Left hindlimb (tissue), 1 donor: ENCODE measurements around the gene STARD5.

Experiments
- DNase-seq: peaks from one replicate; pipeline ENCODE4 v3.0.0-alpha.2; 2018

The STARD5 gene

DNA sequence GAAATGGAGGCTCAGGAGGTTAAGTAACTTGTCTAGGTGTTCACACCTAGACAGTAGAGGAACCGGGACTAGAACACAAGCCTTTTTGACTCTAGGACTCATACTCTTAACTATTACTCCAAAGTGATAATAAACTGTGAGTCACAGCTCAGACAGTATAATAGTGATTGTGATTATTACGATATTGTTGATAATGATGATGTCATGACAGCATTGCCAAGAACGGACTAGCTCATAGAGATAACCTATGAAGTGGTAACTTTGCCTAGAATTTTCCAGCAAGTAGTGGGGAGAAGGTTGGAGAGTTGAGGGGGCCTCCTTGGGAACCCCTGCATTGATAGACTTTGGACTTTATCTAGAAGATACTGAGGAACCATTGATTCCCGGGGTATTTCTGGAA, 34.0 kb downstream of the STARD5 start:
- DNase-seq, result no peak

DNA sequence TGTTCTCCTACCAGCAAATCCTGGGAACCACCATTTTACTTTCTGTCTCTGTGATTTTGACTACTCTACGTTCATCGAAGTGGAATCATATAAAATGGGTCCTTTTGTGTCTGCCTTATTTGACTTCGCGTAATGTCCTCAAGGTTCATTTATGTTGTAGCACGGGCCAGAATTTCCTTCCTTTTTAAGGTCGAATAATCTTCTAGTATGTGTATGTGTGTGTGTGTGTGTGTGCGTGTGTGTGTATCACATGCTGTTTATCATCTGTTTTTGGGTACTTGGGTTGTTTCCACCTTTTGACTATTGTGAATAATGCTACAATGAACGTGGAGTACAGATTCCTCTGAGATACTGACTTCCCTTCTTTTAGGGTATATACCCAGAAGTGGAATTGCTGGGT, 35.3 kb downstream of the STARD5 start:
- DNase-seq, result no peak

DNA sequence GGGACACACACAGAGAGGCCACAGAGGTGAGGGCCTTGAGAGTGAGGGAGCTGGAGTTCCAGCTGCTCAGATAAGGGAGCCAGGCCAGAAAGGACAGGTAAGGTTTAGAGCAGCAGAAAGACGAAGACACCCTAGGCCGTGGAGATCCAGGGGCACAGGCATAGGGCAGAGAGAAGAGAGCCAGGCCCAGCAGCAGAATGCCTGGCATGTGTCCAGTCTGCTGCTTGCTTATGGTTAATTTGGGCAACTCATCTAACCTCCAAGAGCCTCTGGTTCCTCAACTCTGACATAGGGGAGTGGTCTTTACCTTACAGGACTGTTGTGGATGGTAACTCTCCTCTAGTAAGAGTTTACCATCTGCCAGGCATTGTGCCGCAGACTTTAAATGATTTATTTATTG, 35.9 kb downstream of the STARD5 start:
- no peak for DNase-seq

DNA sequence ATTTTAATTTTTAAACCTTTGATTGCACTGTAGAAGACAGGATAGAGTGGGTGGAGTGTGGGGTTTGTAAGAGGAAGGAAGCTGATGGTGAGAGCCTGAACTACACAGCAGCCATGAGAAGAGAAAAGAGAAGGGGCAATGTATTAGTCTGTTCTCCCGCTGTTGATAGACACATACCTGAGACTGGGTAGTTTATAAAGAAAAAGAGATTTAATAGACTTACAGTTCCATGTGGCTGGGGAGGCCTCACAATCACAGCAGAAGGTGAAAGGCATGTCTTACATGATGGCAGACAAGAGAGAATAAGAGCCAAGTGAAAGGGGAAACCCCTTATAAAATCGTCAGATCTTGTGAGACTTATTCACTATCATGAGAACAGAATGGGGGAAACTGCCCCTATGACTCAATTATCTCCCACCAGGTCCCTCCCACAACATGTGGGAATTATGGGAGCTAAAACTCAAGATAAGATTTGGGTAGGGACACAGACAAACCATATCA, 37.3 kb downstream of the STARD5 start:
- no peak for DNase-seq

DNA sequence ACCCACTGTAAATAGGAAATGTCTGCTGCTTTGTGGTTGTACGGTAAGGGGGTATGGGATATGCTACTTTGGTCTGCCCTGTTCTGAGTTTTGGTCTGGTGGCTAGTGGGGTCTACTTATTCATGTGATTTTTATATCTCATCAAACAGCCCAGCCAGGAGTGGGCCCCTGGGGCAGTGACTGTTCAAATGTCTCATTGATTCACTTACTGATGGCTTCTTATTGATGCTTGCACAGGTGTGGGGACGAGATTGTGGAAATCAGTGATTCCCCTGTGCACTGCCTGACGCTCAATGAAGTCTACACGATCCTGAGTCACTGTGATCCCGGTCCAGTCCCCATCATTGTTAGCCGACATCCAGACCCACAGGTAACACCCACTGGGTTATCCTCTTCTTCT, 38.5 kb downstream of the STARD5 start:
- DNase-seq, result no peak

DNA sequence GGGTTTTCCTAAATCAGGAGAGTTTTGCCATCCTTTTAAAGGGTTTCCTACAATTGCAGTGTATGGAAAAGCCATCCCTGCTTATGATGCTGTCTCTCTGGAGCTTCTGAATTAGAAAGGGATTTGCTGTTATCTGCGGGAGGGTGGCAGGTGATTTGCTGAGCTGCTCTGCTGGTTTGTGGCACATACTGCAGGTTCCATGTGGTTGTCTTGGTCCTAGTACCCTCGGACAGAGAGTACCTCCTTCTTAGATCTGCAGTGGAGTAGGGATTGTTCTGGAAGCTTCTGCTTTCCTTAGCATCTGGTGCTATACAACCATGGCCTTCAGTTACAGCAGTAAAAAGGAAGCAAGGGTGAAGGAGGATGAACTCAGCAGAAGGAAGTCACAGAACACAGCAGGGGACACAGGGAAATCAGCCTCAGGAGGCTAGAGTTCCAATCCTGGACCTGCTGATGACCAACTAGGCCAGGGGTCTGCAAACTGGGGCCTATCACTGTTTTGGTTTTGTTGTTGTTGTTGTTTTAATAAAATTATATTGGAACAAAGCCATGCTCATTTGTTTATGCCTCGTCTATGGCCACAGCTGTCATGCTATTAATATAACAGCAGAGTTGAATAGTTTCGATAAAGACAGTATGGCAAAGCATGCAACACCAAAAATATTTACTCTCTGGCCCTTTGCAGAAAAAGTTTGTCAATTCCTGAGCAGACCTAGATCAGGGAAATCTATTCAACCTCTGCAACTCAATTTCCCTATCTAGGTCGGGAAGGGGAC, 39.5 kb downstream of the STARD5 start:
- DNase-seq, result no peak

DNA sequence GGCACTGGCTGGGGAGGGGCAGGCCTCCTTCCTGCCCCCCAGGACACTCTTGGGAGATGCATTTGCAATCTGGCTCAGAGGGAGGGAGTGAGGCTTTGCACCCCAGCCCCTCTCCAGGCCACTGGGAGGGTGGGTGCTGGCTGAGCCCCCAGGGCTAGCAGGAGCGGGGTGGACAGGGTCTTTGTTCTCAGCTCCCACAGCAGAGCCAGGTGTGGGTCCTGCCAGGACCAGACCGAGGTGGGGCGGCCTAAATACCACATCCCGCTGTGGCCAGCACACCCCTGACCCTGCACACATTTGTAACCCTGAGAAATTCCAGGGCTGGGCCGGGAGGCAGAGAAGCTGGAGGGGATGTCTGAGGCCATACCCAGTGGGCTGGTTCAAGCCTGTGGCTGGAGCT, 41.0 kb downstream of the STARD5 start:
- DNase-seq, result no peak

DNA sequence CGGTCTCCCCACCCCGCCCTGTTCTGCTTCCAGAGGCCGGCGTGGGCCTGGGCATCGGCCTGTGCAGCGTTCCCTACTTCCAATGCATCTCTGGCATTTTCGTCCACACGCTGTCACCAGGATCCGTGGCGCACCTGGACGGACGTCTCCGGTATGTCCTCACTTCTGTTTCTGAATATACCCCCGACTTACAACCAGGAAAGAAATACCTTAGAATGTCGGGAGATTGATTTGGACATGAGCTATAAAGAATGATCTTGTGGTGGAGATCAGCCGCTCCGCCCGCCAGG, 41.4 kb downstream of the STARD5 start:
- DNase-seq, result no peak

DNA sequence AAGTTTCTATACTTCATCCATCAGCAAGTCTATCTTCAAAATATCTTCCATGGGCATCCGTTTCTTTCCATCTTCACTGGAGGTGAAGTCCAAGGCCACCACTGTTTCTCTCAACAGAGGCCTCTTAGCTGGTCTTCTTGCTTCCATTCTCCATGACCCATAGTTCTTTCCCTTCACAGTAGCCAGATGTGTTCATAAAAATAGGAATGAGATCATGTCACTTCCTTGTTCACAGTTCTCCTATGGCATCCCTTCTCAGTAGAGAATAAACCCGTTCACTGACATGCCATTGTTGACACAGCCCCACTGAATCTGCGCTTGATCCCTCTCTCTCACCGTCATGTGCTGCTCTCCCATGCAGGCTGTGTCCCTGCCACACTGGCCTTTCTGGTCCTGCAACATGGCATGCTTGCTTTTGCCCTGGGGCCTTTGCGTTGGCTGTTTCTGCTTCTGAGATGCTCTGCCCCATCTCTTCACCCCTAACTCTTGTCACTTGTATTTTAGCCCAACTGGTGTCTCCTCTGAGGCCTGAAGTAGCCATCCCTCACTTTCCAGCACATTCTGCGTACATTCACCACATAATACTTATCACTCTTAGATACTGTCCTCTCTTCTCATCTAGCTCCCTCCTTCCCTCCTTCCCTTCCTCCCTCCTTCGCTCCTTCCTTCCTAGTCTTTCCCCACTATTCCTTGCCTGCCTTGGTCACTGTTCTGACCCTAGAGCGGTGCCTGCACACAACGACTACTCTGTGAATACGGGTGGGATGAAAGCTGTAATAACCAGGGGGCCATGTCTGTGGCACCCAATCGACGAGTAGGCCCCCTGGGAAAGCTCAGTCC, 42.0 kb downstream of the STARD5 start:
- DNase-seq, result no peak

DNA sequence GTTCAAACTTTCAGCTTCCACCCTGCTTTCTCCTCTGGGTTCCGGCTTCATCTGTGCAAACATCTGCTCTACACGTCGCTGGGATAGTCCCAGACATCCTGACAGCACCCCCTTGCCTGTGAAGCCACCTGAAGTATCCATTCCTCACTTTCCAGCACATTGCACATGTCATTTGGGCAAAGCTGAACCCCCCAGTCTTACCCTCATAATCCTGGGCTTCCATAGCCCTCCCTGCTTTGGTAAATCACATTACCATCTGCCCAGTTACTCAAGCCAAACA, 42.5 kb downstream of the STARD5 start:
- DNase-seq, result no peak

DNA sequence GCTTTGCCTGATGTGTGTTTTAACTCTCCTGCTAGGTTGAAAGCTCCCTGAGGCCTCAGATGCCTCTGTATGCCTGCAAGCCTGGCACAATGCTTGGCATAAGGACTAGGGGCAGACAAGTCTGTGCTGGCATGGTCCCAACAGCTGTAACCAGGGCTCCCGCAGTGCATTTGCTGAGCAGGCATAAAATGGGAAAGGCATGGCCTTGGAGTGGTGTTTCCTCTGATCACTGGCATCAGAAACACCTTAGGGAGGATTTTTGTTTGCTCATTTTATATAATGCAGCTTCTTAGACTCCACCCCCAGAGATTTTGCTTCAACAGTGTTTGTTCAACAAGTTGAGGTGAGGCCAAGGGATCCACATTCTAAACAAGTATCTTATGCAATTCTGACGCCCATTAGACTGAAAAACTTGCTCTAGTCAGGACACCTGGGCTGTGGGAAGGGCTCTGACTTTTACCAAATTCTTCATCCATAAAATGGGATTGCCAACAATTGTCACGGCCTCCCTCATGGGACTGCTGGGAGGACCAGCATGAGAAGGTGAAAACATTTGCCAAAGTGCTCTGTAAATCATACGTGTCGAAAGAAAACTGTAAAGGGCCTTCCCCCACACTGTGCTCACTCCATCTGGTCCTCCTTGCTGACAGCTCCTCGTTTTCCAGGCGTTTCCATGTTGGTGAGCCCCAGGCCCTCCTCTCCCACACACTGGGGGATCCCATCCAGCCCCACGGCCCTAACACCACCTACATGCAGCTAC, 43.1 kb downstream of the STARD5 start:
- no peak for DNase-seq

DNA sequence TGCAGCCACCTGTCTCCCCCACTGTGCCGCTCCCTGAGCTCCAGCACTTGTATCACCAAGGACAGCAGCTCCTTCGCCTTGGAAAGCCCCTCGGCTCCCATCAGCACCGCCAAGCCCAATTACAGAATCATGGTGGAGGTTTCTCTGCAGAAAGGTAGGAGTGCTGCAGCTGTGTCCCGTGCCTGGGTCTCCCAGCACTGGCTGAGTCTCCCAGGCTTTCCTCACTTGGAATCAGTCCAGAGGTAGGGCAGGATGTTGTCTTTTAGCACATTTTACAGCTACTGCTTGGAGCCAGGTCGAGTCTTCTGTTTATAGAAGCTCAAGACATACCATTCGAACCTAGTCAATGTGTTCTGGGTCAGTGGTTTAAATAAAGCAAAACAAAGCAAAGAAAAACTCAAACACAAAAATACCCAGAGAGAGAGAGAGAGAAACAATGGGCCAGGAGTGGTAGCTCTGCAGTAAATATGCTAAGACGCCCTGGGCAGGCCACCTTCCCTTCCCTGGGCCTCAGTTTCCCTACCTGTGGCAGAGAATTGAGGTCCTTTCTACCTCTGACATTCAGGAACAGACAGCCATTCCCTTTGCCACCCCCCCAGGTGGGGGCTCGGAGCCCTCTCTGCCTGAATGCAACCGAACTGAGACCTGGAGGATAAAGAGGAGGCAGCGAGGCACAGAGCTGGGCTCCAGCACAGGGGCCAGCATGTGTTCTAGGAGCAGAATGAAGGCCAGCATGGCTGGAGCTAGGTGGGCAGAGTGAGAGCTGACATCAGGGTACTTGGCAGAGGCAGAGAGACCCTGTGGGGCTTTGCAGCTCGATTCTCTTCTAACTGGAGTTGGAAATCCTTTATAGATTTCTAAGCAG, 44.1 kb downstream of the STARD5 start:
- DNase-seq, result no peak

DNA sequence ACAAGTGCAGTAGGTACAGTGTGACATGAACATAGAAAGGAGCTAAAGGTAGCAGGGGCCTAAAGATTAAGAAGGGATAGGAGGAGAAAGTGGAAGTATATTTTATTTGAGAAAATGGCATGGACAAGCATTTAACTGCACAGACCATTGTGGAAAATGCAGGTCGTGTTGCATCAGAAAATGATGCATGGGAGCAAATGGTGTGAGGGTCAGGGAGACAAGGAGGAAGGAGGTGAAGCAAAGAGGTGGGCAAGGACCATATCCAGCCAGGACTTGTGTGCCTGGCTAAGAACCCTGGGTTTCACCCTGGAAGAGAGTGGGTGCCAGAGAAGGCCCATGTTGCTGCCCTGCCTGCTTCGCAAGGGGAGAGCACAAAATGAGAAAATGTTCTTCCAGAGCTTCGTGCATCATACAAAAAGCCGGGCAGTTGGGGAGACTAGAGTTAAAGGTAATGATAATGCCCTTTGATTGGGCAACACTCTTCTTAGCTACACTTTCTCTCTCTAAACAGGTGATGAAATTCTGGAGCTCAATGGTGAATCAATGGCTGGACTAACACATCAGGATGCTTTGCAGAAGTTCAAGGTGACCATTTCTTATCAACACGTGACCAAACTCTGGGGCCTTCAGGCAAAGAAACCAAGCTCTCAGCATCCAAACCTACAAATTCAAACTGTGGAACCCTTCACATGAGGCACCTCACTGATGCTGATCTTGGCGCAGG, 45.5 kb downstream of the STARD5 start:
- no peak for DNase-seq

DNA sequence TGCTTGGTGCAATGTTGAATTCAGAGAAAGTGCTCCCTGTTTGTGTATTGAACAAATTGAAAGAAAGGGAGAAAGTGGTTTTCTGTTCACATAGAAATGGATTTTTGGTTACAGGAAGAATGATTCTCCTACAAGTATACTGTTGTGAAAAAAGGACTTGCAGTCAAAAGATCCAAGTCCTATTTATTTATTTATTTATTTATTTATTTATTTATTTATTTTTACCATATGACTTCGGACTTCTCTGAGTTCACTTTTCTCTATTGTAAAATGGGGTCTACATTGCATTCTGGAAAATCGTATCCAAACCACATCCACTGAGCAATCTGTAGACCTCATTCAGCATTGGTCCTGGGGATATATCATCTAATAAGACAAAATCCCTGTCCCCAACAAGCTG, 46.1 kb downstream of the STARD5 start:
- no peak for DNase-seq

DNA sequence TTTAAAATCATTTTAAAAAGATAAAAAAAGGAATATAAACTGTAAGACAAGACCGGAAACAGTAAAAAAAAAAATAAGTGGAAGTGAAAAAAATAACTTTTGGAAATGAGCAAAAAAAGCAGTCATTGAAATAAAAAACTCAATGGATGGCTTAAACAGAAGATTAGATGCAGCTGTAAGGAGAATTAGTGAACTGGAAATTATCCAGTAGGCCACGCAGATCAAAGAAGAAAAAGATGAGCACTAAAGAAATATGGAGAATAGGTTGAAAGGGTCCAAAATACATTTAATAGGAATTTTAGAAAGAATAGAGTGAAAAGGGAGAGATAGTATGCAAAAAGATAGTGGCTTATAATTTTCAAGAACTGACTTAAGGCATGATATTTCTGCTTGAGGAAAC, 47.0 kb downstream of the STARD5 start:
- no peak for DNase-seq

DNA sequence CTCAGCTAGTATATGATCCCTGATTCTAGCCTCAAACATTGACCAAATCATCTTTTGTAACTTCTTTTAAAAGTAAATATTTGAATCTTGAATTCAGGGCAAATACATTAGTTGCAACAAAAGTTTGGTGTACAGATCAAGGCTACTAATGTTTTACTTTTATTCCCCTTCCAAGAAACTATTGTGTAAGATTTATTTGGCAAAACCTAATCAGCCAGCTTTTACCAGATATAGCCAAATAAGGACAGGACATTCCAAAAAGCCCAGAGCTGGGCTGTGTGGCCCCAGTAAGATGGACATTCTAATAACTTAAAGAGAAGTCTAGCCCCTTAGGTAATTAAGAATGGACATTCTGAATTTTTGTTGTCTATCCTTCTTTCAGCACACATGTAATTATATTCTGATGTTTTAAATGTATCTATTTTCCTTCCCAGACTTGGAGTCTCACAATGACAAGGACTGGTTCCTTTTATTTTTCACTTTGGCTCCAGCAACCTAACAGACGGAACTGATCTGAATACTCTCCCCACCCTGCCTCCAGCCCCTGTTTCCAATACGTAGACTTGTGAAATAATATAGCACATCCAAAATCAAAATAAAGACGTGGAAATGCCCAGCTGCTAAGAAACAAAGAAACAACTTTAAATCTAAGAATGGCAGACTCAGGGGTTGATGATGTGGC, 48.1 kb downstream of the STARD5 start:
- no peak for DNase-seq

DNA sequence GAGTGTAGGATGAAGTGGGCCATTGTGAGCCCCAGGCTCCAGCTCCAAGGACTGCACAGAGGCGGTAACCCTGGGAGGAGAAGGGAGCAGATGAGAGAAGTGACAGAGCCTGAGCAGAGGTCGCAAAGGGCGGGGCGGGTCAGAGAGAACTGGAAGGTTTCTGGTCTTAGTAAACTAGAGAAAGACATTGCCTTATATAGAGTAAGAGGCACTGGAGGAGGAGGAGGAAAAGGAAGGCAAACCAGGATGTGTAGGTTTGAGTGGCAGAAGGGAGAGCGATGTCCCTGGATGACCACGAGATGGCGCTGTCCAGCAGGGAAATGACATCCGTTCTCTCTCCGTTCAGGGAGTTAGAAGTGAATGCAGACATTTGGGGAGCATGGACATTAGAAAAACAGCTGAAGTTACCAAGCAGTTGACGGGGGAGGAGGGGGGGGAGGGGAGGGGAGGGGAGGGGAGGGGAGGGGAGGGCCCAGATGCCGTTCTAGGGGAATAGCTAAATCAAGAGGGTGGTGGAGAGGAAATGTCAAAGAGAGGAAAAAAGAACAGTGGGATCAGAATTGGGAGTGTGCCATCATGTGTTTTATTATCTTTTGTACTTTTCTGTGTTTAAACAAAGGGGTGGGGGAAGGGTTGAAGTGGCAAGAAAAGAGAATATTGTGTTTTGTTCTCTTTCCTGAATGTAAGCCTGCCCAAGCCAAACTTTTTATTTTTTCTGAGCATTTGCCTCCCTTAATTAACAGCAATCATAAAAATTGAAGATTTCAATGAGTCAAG, 48.8 kb downstream of the STARD5 start:
- DNase-seq, result peak; percentile 83

DNA sequence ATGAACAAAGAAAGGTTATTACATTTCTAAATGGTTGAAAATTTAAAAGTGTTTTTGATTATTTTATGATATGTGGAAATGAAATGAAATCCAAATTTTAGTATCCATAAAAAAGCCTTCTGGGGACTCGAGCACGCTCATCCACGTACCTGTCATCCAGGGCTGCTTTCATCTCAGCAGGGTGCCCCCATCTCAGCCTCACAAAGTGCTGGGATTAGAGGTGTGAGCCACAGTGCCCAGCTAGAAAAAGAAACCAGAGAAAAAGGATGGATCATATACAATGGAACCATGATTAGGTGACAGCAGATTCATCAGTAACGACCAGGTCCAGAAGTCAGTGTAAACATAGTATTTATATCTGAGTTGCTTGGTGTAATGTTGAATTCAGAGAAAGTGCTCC, 49.7 kb downstream of the STARD5 start:
- DNase-seq, result no peak

DNA sequence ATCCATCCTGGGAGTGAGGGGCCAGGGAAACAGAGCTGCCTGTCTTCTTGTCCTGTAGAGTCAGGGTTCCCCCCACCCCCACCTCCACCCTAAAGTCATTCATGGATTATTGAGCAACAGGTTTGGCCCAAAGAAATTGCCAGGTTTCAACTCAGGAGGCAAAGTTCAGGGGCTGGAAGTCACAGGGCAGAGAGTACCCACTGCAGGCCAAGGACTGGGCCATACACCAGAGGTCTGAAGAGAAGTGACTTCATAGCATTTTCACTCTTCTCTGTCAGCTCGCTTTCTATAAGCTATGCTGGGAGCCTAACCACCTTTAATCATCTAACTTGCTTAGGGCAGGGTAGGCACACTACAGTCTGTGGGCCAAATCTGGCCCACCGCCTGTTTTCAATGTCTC, 50.1 kb downstream of the STARD5 start:
- DNase-seq, result no peak

DNA sequence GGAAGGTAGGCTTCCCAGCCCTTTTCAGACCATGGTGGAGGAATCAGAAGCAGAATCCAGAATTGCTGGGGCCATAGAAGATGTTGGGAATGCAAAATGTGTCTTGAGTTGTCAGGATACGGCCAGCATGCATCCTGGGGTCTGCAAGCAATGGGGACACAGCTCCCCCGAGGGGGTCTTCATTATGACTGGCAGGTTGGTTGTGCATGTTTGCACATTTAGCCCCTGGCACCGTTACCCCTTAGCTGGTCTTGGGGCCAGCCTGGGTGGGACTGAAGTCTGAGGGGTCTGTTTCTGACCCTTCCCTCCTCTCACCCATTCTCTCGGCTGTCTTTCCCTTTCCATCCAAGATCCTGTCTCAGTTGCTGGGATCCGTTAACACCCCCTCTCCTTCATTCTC, 50.7 kb downstream of the STARD5 start:
- DNase-seq, result no peak
